ENCODE results near the gene RNF144A. TPM values are rescaled to one million over a fixed set of nuclear protein-coding genes. Genes with fewer than 3 reads are reported as not detected.

The RNF144A gene
- total and polyA plus RNA-seq, 2 of the 13 experiments (the other 11 are each of a cell fraction or from before 2014, with no cell fraction given), result 13.9 to 16.5 TPM

DNA sequence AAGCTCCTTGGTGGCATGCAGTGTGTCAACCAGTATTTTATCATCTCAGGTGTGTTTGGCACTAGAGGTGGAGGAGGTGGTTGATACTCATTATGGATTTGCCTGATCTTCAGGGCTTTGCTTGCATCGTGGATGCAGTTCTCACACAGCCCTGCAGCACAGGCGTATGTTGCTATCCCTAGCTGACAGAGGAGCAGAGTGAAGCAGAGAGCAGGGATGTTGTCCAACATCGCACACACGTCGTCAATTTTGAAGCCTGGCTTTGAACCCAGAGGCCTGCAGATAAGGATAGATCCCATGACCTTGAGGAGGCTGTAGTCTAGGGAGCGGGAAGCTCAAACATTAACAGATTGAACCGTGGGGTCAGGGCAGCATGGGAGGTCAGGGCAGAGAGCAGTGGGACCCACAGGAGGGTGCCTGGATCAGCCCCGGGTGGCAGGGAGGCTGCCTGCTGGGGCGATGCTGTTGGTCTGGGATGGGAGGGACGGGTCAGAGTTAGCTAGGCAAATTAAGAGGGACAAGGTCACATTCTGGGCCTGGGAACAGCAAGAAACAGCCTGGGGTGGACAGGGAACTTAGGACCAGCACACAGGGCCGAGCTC, 4.2 kb downstream of the RNF144A start (continued):
- TF ChIP-seq, protein P1, sequence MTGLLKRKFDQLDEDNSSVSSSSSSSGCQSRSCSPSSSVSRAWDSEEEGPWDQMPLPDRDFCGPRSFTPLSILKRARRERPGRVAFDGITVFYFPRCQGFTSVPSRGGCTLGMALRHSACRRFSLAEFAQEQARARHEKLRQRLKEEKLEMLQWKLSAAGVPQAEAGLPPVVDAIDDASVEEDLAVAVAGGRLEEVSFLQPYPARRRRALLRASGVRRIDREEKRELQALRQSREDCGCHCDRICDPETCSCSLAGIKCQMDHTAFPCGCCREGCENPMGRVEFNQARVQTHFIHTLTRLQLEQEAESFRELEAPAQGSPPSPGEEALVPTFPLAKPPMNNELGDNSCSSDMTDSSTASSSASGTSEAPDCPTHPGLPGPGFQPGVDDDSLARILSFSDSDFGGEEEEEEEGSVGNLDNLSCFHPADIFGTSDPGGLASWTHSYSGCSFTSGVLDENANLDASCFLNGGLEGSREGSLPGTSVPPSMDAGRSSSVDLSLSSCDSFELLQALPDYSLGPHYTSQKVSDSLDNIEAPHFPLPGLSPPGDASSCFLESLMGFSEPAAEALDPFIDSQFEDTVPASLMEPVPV (CRISPR knock-in tag; IDR thresholded peaks at IDR 0.05), result no peak
- TF ChIP-seq, protein P2, sequence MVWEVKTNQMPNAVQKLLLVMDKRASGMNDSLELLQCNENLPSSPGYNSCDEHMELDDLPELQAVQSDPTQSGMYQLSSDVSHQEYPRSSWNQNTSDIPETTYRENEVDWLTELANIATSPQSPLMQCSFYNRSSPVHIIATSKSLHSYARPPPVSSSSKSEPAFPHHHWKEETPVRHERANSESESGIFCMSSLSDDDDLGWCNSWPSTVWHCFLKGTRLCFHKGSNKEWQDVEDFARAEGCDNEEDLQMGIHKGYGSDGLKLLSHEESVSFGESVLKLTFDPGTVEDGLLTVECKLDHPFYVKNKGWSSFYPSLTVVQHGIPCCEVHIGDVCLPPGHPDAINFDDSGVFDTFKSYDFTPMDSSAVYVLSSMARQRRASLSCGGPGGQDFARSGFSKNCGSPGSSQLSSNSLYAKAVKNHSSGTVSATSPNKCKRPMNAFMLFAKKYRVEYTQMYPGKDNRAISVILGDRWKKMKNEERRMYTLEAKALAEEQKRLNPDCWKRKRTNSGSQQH (CRISPR knock-in tag; IDR thresholded peaks at IDR 0.05; ENCODE audit: low read depth), result peak; percentile 77
- peak; percentile 86 for TF ChIP-seq DPF2 (CRISPR knock-in tag; IDR thresholded peaks at IDR 0.05; ENCODE audit: borderline replicate concordance, low read depth)
- TF ChIP-seq ZFP36L1 (CRISPR knock-in tag; IDR thresholded peaks at IDR 0.05), result no peak; the same call in 1 of the 2 replicates
- TF ChIP-seq, protein P3, sequence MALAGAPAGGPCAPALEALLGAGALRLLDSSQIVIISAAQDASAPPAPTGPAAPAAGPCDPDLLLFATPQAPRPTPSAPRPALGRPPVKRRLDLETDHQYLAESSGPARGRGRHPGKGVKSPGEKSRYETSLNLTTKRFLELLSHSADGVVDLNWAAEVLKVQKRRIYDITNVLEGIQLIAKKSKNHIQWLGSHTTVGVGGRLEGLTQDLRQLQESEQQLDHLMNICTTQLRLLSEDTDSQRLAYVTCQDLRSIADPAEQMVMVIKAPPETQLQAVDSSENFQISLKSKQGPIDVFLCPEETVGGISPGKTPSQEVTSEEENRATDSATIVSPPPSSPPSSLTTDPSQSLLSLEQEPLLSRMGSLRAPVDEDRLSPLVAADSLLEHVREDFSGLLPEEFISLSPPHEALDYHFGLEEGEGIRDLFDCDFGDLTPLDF (CRISPR knock-in tag; IDR thresholded peaks at IDR 0.05), result no peak
- TF ChIP-seq, protein P4, sequence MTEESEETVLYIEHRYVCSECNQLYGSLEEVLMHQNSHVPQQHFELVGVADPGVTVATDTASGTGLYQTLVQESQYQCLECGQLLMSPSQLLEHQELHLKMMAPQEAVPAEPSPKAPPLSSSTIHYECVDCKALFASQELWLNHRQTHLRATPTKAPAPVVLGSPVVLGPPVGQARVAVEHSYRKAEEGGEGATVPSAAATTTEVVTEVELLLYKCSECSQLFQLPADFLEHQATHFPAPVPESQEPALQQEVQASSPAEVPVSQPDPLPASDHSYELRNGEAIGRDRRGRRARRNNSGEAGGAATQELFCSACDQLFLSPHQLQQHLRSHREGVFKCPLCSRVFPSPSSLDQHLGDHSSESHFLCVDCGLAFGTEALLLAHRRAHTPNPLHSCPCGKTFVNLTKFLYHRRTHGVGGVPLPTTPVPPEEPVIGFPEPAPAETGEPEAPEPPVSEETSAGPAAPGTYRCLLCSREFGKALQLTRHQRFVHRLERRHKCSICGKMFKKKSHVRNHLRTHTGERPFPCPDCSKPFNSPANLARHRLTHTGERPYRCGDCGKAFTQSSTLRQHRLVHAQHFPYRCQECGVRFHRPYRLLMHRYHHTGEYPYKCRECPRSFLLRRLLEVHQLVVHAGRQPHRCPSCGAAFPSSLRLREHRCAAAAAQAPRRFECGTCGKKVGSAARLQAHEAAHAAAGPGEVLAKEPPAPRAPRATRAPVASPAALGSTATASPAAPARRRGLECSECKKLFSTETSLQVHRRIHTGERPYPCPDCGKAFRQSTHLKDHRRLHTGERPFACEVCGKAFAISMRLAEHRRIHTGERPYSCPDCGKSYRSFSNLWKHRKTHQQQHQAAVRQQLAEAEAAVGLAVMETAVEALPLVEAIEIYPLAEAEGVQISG (CRISPR knock-in tag; IDR thresholded peaks at IDR 0.05), result peak; percentile 80
- TF ChIP-seq GABPB1 (CRISPR knock-in tag; IDR thresholded peaks at IDR 0.05), result peak; percentile 49
- TF ChIP-seq, protein P5, sequence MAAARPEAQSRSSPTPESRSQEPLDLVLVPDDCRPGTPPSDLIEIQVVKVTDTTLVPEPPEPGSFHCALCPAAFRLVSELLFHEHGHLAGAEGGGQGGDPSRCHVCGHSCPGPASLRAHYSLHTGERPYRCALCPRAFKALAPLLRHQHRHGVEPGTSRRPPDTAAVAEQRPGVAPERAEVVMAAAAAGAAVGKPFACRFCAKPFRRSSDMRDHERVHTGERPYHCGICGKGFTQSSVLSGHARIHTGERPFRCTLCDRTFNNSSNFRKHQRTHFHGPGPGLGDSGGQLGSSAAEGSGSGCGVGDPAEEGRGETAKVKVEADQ (CRISPR knock-in tag; IDR thresholded peaks at IDR 0.05; ENCODE audit: borderline replicate concordance), result peak; percentile 75; the same call in 1 of the 2 replicates
- TF ChIP-seq SP5 (CRISPR knock-in tag; IDR thresholded peaks at IDR 0.05; ENCODE audit: borderline replicate concordance, low read depth), result peak; percentile 83
- TF ChIP-seq IRF2 (CRISPR knock-in tag; IDR thresholded peaks at IDR 0.05), result peak; percentile 82
- TF ChIP-seq, protein P6, sequence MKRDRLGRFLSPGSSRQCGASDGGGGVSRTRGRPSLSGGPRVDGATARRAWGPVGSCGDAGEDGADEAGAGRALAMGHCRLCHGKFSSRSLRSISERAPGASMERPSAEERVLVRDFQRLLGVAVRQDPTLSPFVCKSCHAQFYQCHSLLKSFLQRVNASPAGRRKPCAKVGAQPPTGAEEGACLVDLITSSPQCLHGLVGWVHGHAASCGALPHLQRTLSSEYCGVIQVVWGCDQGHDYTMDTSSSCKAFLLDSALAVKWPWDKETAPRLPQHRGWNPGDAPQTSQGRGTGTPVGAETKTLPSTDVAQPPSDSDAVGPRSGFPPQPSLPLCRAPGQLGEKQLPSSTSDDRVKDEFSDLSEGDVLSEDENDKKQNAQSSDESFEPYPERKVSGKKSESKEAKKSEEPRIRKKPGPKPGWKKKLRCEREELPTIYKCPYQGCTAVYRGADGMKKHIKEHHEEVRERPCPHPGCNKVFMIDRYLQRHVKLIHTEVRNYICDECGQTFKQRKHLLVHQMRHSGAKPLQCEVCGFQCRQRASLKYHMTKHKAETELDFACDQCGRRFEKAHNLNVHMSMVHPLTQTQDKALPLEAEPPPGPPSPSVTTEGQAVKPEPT (CRISPR knock-in tag; IDR thresholded peaks at IDR 0.05; ENCODE audit: low read depth), result peak; percentile 39; the same call in 1 of the 2 replicates
- TF ChIP-seq ZFP37 (CRISPR knock-in tag; IDR thresholded peaks at IDR 0.05; ENCODE audit: borderline replicate concordance), result 0 out of 2 replicates have a peak, but pooled peaks have one; percentile 31
- TF ChIP-seq ADNP (CRISPR knock-in tag; IDR thresholded peaks at IDR 0.05), result no peak
- TF ChIP-seq HOXA7 (CRISPR knock-in tag; IDR thresholded peaks at IDR 0.05), result no peak
- TF ChIP-seq ZNF331 (CRISPR knock-in tag; IDR thresholded peaks at IDR 0.05), result 0 out of 2 replicates have a peak, but pooled peaks have one; percentile 41
- TF ChIP-seq, protein P7, sequence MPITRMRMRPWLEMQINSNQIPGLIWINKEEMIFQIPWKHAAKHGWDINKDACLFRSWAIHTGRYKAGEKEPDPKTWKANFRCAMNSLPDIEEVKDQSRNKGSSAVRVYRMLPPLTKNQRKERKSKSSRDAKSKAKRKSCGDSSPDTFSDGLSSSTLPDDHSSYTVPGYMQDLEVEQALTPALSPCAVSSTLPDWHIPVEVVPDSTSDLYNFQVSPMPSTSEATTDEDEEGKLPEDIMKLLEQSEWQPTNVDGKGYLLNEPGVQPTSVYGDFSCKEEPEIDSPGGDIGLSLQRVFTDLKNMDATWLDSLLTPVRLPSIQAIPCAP (CRISPR knock-in tag; IDR thresholded peaks at IDR 0.05; ENCODE audit: low read depth), result no peak
- no peak for TF ChIP-seq ZNF850 (CRISPR knock-in tag; conservative IDR thresholded peaks at IDR 0.05)
- no peak for TF ChIP-seq ZNF552 (CRISPR knock-in tag; IDR thresholded peaks at IDR 0.05; ENCODE audit: borderline replicate concordance)

Data from HepG2 (cell line).